Frontal cortex (tissue), 4 donors: ENCODE results near the gene GRIK2. TPM values are rescaled to one million over a fixed set of nuclear protein-coding genes. Genes with fewer than 3 reads are reported as not detected.

Source experiments
- DNase-seq, 2 donors: peaks; one replicate each; pipeline ENCODE4 v3.0.0; 2012; ENCODE audit warnings: low spot score in 2 of 2
- FAIRE-seq: peaks from 2 replicates; lab custom pipeline; 2012; peaks lifted over from hg19 to GRCh38; lab: Jason Lieb, UNC
- total RNA-seq: library from RNA; depleted of rRNA; stranded (reverse); fragments of >200 nt; gene quantifications from one replicate; pipeline ENCODE4 v1.2.3, GENCODE V29; 2014
- donor health status: control.
- donor health status: control.
- donor health status: control.

The GRIK2 gene
- total RNA-seq, 1 donor from 2014 or later = 130 TPM

- DNase-seq (no peak), FAIRE-seq (no peak)
Measured at GRCh38 chr6:101399616-101400162, 6.2 kb downstream of the GRIK2 start.

GRCh38 chr6:101400326-101401135 lies 7.0 kb downstream of the GRIK2 start:
- no peak for FAIRE-seq
- no peak for DNase-seq

GRCh38 chr6:101401171-101401570 lies 7.7 kb downstream of the GRIK2 start:
- DNase-seq = no peak
- no peak for FAIRE-seq

GRCh38 chr6:101401792-101402621 lies 8.5 kb downstream of the GRIK2 start:
- no peak for DNase-seq
- no peak for FAIRE-seq

- DNase-seq (no peak), FAIRE-seq (no peak)
Measured at GRCh38 chr6:101402622-101403031, 9.1 kb downstream of the GRIK2 start.

GRCh38 chr6:101403216-101403945 lies 9.9 kb downstream of the GRIK2 start:
- DNase-seq (no peak), FAIRE-seq (no peak)

GRCh38 chr6:101404775-101405174 lies 11.3 kb downstream of the GRIK2 start:
- FAIRE-seq = no peak
- DNase-seq = no peak

GRCh38 chr6:101413773-101414172 lies 20.3 kb downstream of the GRIK2 start:
- no peak for DNase-seq
- FAIRE-seq = no peak

- FAIRE-seq = no peak
- no peak for DNase-seq
Measured at GRCh38 chr6:101417900-101418299, 24.4 kb downstream of the GRIK2 start.

- DNase-seq (no peak), FAIRE-seq (no peak)
Measured at GRCh38 chr6:101422251-101422650, 28.7 kb downstream of the GRIK2 start.

- no peak for FAIRE-seq
- DNase-seq = no peak
Measured at GRCh38 chr6:101422811-101423210, 29.3 kb downstream of the GRIK2 start.

GRCh38 chr6:101429270-101429669 lies 35.8 kb downstream of the GRIK2 start:
- DNase-seq = no peak

GRCh38 chr6:101429845-101430244 lies 36.3 kb downstream of the GRIK2 start:
- no peak for DNase-seq
- FAIRE-seq = no peak

More at GRCh38 chr6:101429270-101429669, 35.8 kb downstream of the GRIK2 start:
- FAIRE-seq = no peak

GRCh38 chr6:101433141-101433540 lies 39.6 kb downstream of the GRIK2 start:
- DNase-seq = no peak
- FAIRE-seq = no peak

GRCh38 chr6:101434601-101435000 lies 41.1 kb downstream of the GRIK2 start:
- no peak for DNase-seq
- FAIRE-seq = no peak

GRCh38 chr6:101435038-101435437 lies 41.5 kb downstream of the GRIK2 start:
- FAIRE-seq (no peak), DNase-seq (no peak)

GRCh38 chr6:101439790-101440189 lies 46.3 kb downstream of the GRIK2 start:
- no peak for DNase-seq
- FAIRE-seq = no peak

- no peak for DNase-seq
- no peak for FAIRE-seq
Measured at GRCh38 chr6:101443315-101443714, 49.8 kb downstream of the GRIK2 start.

GRCh38 chr6:101444717-101445116 lies 51.2 kb downstream of the GRIK2 start:
- DNase-seq = no peak
- FAIRE-seq = no peak

- FAIRE-seq (no peak), DNase-seq (no peak)
Measured at GRCh38 chr6:101445527-101445926, 52.0 kb downstream of the GRIK2 start.
